Activated naive CD4-positive, alpha-beta T cell treated with anti-CD3 and anti-CD28 coated beads, Interleukin-2, amount 10 ng/mL, durations not matched to agents 7 days and 5 days (primary cell): ENCODE results near the gene GRHL1.
A peak's percentile ranks its signal among the peaks of the same experiment; 100 is the strongest.
"Not testable (repeated sequence)": the region's sequence is repeated elsewhere in the genome, so short reads cannot be mapped to it uniquely, and the experiment has no call there.

Source experiments
- CTCF ChIA-PET: fragments of 350-600 bp; sonication (Branson Sonifier 250); formaldehyde crosslinking; loops from one replicate; lab custom pipeline; 2021; ENCODE audit warnings: antibody characterized with exemption; lab: Charles Lee
- DNase-seq: peaks from one replicate; pipeline ENCODE4 v3.0.0-alpha.2; 2020
- H3K27ac Mint-ChIP-seq: one replicate; pipeline ENCODE4 v1.8.0; 2021; ENCODE audit warnings: mild to moderate bottlenecking, moderate library complexity, mixed read lengths
- H3K27me3 Mint-ChIP-seq: one replicate; pipeline ENCODE4 v1.8.0; 2021; ENCODE audit warnings: mild to moderate bottlenecking, mixed read lengths
- H3K36me3 Mint-ChIP-seq: one replicate; pipeline ENCODE4 v1.8.0; 2021; ENCODE audit warnings: mixed read lengths
- H3K4me1 Mint-ChIP-seq: one replicate; pipeline ENCODE4 v1.8.0; 2021; ENCODE audit warnings: mixed read lengths
- H3K4me3 Mint-ChIP-seq: one replicate; pipeline ENCODE4 v1.8.0; 2021; ENCODE audit warnings: mild to moderate bottlenecking, moderate library complexity, mixed read lengths
- H3K9me3 Mint-ChIP-seq: one replicate; pipeline ENCODE4 v1.8.0; 2021; ENCODE audit warnings: mixed read lengths

The GRHL1 gene, protein sequence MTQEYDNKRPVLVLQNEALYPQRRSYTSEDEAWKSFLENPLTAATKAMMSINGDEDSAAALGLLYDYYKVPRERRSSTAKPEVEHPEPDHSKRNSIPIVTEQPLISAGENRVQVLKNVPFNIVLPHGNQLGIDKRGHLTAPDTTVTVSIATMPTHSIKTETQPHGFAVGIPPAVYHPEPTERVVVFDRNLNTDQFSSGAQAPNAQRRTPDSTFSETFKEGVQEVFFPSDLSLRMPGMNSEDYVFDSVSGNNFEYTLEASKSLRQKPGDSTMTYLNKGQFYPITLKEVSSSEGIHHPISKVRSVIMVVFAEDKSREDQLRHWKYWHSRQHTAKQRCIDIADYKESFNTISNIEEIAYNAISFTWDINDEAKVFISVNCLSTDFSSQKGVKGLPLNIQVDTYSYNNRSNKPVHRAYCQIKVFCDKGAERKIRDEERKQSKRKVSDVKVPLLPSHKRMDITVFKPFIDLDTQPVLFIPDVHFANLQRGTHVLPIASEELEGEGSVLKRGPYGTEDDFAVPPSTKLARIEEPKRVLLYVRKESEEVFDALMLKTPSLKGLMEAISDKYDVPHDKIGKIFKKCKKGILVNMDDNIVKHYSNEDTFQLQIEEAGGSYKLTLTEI

DNA sequence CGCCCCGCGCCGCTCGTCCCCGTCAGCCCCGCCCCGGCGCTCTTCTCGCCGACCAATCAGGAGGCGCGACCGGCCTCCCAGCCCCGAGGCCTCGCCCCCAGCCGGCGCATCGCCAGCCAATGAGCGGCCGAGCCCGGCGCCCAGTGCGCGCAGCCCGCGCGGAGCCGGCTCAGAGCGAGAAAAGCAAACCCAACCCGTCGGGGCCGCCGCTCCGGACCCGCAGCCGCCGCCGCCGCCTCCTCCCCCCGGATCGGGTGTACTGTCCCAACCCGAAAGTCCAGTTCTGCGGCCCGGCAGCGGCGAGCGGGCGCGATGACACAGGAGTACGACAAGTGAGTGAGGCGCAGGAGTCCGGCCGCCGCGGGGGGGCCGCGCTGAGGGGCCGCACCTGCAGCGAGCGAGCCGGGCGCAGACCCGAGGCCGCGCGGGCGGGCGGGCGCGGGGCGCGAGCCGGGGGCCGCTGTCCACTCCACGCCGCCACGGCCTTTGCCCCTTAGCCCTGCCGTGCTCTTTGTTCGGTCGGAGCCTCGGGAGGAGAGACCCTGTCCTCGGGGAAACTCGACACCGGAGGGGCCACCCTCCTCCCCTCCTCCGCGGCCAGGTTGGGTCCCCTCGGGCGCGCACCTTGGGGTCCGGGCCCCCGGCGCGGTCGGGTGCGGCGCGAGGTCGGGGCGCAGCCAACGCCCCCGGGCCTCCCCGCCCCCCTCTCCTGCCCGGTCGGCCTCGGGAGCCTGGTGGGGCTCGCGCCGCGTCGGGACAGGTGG lies at the start of gene GRHL1:
Gene GRHL1, plus strand, starts transcription at position 172 of the 764 bp plus-strand sequence. Its CDS starts 141 bp downstream, at position 313.
- Mint-ChIP-seq H3K27me3 (peaks cover 84% of the 10 kb centered on the region), H3K4me3 (peak within 1 kb of the TSS; percentile 83), H3K27ac (peak within 1 kb of the TSS; percentile 4), H3K9me3 (no peaks in the 10 kb centered on the region), H3K36me3 (no peaks in the 10 kb centered on the region), H3K4me1 (peaks cover 9% of the 10 kb centered on the region)
- DNase-seq = peak; percentile 93
- CTCF ChIA-PET = interaction anchor here (1.0 kb wide), 1 partner anchor 100 kb away, joined by 3 read pairs; no protein-coding TSS in a partner anchor

DNA sequence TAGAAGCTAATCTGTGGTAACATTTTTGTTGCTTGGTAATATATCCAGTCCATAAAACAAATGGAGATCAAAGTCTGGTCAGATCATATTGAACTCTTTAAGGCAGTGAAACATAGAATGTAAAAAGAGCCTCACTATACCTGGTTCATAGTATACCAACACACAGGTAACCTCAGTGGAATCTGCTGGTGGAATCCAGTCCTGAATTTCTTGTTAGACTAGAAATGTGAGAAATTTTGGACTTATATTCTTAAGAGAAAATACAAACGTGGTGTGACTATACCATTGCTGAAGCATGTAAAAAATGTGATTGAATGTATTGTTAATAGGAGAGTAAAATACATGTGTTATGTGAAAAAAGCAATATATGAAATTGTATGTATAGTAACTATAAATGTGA lies 46.1 kb upstream of the GRHL1 start:
- H3K36me3 Mint-ChIP-seq = peaks cover 6% of the 10 kb centered on the region
- no peak overlapping the region for H3K4me3 Mint-ChIP-seq
- H3K4me1 Mint-ChIP-seq = no peaks in the 10 kb centered on the region
- CTCF ChIA-PET = no interaction called here
- no peaks in the 10 kb centered on the region for H3K27me3 Mint-ChIP-seq
- no peaks in the 10 kb centered on the region for H3K9me3 Mint-ChIP-seq
- no peak overlapping the region for H3K27ac Mint-ChIP-seq
- no peak for DNase-seq

DNA sequence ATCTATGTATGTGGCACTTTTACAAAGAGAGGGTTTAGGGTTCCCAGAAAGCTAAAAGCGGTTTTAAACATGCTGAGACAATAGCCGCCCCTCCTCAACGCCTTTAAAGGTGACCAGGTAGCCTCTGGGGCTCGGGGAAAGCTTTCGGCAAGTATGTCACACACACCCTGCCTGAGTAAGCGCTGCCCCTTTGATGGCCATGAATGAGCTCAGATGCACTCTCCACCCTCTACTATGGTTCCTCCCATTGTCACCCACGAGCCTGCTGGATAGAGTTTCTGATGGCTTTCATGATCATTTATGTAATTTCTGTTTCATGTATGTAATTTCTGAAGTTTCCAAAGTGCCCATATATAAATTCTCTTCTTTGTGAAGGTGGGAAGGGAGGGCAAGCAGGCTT lies 44.1 kb upstream of the GRHL1 start:
- DNase-seq = no peak
- H3K27ac Mint-ChIP-seq = no peak overlapping the region
- no peak overlapping the region for H3K4me3 Mint-ChIP-seq
- CTCF ChIA-PET = interaction anchor here (0.9 to 1.4 kb wide), 2 partner anchors 26 to 93 kb away, joined by 3 read pairs; no protein-coding TSS in a partner anchor
- no peaks in the 10 kb centered on the region for H3K4me1 Mint-ChIP-seq
- peaks cover 15% of the 10 kb centered on the region for H3K36me3 Mint-ChIP-seq
- no peaks in the 10 kb centered on the region for H3K9me3 Mint-ChIP-seq
- H3K27me3 Mint-ChIP-seq = no peaks in the 10 kb centered on the region

DNA sequence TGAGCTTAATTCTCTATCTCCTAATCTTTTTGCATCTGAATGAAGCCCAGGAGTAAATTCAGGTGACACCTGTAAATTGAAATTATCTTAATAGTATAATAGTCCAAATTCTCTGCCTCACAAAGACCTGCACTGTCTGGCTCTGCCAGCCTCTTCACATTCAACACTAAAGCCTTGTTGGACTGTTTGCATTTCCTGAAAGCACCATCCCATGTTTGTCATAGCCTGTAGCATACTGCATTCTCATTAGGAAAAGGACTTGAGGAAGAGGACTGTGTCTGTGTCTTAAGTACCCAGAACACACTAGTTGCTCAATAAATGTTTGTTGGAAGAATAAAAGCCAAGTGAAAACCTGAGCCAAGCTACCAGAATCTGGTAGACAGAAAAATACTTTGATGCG lies 42.9 kb upstream of the GRHL1 start:
- no peak overlapping the region for H3K4me3 Mint-ChIP-seq
- H3K27ac Mint-ChIP-seq = no peak overlapping the region
- H3K27me3 Mint-ChIP-seq = no peaks in the 10 kb centered on the region
- no peaks in the 10 kb centered on the region for H3K4me1 Mint-ChIP-seq
- H3K36me3 Mint-ChIP-seq = peaks cover 19% of the 10 kb centered on the region
- CTCF ChIA-PET = interaction anchor here (1.4 kb wide), 1 partner anchor 25 kb away, joined by 3 read pairs; no protein-coding TSS in a partner anchor
- no peak for DNase-seq
- no peaks in the 10 kb centered on the region for H3K9me3 Mint-ChIP-seq

DNA sequence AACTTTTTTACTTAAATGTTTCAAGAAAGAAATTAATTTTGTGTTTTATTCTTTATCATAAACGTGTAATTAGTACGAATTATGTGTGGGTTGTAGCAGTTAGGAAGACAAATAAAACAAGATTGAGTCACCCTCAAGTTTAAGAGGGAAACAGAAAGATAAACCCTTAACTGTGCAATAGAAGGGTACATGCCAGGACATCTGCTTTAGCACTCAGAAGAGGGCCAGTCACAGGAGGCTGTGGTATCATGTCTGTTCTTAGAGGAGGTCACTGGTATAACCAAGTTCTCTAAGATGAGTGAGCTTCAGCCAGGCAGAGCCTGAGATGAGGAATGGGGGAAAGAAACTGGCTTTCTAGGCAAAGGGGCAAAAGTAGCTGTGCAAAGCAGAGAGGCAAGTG lies 42.4 kb upstream of the GRHL1 start:
- DNase-seq = no peak
- CTCF ChIA-PET = interaction anchor here (1.7 kb wide), 1 partner anchor 95 kb away, joined by 4 read pairs; no protein-coding TSS in a partner anchor
- H3K27me3 Mint-ChIP-seq = no peaks in the 10 kb centered on the region
- peaks cover under 1% of the 10 kb centered on the region for H3K4me1 Mint-ChIP-seq
- no peak overlapping the region for H3K4me3 Mint-ChIP-seq
- no peak overlapping the region for H3K27ac Mint-ChIP-seq
- peaks cover 22% of the 10 kb centered on the region for H3K36me3 Mint-ChIP-seq
- no peaks in the 10 kb centered on the region for H3K9me3 Mint-ChIP-seq

DNA sequence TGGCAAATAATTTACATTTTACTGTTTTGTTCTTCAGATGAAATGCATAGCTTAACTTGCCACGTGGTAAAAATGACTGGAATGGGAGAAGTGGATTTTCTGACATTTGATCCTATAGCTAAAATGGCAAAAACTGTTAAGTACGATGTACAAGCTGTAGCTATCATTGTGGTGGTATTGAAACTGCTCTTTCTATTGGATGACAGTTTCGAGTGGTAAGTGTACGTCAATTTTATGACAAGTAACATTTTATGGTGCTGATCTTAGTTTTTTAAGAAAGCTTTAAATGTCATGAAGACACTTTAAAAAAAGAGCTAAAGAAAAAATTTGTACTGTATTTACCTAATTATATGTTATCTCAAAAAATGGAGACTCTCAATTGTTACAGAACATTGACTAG lies 40.8 kb upstream of the GRHL1 start:
- Mint-ChIP-seq H3K27me3 (no peaks in the 10 kb centered on the region), H3K9me3 (no peaks in the 10 kb centered on the region), H3K4me3 (no peak overlapping the region), H3K36me3 (peaks cover 34% of the 10 kb centered on the region), H3K27ac (no peak overlapping the region), H3K4me1 (peaks cover 6% of the 10 kb centered on the region)
- no peak for DNase-seq
- CTCF ChIA-PET = interaction anchor here (1.7 kb wide), 1 partner anchor 97 kb away, joined by 4 read pairs; no protein-coding TSS in a partner anchor

DNA sequence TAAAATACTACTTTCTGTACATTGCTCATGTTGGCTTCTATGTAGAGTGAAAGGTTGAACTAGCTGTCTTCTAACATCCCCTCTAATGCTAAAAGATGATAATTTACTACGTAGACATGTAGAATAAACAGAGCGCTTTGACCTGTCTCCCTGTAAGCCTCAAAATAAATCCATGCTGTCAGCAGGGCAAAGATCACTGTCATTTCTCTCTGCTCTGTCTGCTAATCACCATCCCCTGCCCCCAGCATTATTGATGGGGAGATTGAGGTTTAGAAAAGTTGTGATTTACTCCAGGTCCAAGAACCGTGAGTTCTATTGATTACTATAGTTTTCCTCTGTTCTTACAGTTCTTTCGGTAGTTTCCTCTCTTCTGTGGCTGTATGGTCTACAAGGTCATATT lies 39.0 kb upstream of the GRHL1 start:
- Mint-ChIP-seq H3K27me3 (no peaks in the 10 kb centered on the region), H3K27ac (no peak overlapping the region), H3K9me3 (no peaks in the 10 kb centered on the region), H3K36me3 (peaks cover 38% of the 10 kb centered on the region), H3K4me1 (peaks cover 6% of the 10 kb centered on the region), H3K4me3 (no peak overlapping the region)
- CTCF ChIA-PET = no interaction called here
- no peak for DNase-seq

DNA sequence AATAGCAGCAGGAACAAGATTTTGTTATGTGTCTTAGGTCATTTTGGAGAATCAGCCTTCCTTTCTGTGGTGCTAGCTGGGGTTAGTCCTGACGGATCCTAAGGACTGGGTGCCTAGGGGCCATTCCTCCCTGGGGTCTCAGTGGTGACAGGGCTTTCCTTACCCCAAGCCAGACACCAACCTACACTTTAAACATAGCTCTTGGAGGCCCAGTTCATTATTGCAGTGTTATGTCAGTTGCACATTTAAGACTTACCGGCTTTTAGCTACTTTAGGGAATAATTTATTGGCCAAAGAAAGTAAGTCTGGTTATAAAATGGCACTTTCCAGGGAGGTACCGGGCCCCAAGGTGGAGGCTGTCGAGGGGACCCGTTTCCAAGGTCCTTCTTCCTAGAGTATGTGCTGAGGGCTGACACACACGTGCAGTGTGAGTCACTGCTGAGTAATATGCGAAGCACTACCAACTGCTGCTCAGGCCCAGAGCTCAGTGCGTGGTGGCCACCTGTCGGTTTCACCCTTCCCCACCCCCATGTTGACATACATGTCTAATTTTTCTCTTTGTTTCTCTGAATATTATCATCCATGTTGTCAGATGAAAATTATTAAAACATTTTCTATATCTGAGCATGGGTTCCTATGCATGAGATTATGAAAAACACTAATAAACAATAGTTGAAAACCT lies 37.0 kb upstream of the GRHL1 start:
- CTCF ChIA-PET = interaction anchor here (0.7 to 2.2 kb wide), 5 partner anchors 72 to 114 kb away, joined by 3 to 9 read pairs (median 3); partner anchors contain the start of gene TAF1B

DNA sequence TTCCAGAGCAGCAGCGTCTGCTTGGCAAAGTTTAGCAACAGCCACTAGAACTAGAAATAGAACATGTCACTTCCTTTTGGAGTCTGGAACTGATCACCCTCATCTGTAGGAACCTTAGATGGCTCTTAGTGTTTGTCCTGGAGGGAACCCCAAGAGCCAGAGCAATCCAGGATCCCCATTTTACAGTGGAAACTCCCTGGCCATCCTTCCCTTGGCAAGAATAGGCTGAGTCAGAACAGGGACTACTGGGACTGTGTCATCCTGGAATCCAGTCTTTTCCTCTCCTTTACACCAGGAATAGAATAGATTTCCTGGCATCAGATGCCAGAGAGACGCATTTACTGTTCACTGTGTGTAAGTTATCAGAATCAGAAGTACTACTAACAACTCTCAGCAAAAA lies 33.2 kb upstream of the GRHL1 start:
- Mint-ChIP-seq H3K9me3 (no peaks in the 10 kb centered on the region), H3K4me1 (peaks cover 6% of the 10 kb centered on the region), H3K36me3 (peaks cover 42% of the 10 kb centered on the region), H3K27me3 (no peaks in the 10 kb centered on the region), H3K4me3 (no peak overlapping the region), H3K27ac (peak overlapping the region; percentile 11)
- DNase-seq = no peak
- CTCF ChIA-PET = no interaction called here

More for the DNA sequence above, 37.0 kb upstream of the GRHL1 start:
- no peak overlapping the region for H3K27ac Mint-ChIP-seq
- no peaks in the 10 kb centered on the region for H3K27me3 Mint-ChIP-seq
- H3K4me3 Mint-ChIP-seq = no peak overlapping the region
- peaks cover 6% of the 10 kb centered on the region for H3K4me1 Mint-ChIP-seq
- H3K9me3 Mint-ChIP-seq = no peaks in the 10 kb centered on the region
- peak; percentile 24 for DNase-seq
- peaks cover 37% of the 10 kb centered on the region for H3K36me3 Mint-ChIP-seq

DNA sequence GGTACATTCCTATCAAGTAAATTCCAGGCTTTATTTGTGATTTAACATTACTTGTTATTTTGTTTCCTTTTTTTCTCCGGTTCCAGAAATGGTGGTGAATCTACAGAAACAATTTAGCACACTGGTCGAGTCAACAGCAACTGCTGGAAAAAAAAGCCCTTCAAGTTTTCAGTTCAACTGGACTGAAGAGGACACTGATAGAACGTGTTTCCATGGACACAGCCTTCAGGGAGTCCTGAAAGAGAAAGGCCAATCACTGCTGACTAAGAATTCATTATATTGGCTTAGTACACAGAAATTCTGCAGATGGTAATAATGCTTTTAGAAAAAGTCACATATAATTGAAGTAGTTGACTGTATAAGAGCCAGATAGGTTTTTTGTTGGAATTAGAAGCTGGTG lies 32.0 kb upstream of the GRHL1 start:
- no peak for DNase-seq
- no peaks in the 10 kb centered on the region for H3K9me3 Mint-ChIP-seq
- H3K36me3 Mint-ChIP-seq = peaks cover 36% of the 10 kb centered on the region
- peaks cover 2% of the 10 kb centered on the region for H3K4me1 Mint-ChIP-seq
- CTCF ChIA-PET = no interaction called here
- H3K27ac Mint-ChIP-seq = no peak overlapping the region
- no peaks in the 10 kb centered on the region for H3K27me3 Mint-ChIP-seq
- H3K4me3 Mint-ChIP-seq = no peak overlapping the region

DNA sequence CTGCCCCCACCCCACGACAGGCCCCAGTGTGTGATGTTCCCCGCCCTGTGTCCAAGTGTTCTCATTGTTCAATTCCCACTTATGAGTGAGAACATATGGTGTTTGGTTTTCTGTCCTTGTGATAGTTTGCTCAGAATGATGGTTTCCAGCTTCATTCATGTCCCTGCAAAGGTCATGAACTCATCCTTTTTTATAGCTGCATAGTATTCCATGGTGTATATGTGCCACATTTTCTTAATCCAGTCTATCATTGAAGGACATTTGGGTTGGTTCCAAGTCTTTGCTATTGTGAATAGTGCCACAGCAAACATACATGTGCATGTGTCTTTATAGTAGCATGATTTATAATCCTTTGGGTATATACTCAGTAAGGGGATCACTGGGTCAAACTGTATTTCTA lies 24.5 kb upstream of the GRHL1 start:
- CTCF ChIA-PET = not testable (repeated sequence)
- peaks cover 69% of the 10 kb centered on the region for H3K36me3 Mint-ChIP-seq

DNA sequence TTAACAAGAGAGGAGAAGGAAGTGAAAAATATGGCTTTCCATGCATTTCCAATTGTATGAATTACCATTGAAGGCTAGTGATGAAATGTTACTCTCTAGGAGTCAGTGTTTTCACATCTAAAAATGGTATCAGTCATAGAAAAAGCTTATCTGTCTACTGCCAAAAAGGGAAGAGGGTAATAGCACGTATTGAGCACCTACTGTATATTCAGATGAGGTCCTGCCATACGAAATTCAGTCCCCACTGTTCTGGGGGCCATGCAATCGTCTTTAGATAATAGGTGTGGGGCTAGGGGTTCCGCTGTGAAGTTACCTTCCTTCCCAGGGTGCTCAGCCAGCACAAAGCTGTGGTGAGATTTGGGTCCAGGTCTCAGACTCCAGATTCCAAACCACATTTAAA lies 14.2 kb upstream of the GRHL1 start:
- DNase-seq = no peak
- no peak overlapping the region for H3K4me3 Mint-ChIP-seq
- no peaks in the 10 kb centered on the region for H3K9me3 Mint-ChIP-seq
- H3K4me1 Mint-ChIP-seq = no peaks in the 10 kb centered on the region
- peaks cover 17% of the 10 kb centered on the region for H3K36me3 Mint-ChIP-seq
- CTCF ChIA-PET = interaction anchor here (0.6 kb wide), 1 partner anchor 11 kb away, joined by 5 read pairs; no protein-coding TSS in a partner anchor
- H3K27me3 Mint-ChIP-seq = peaks cover 15% of the 10 kb centered on the region
- no peak overlapping the region for H3K27ac Mint-ChIP-seq

More for the DNA sequence above, 24.5 kb upstream of the GRHL1 start:
- H3K4me1 Mint-ChIP-seq, H3K4me3 Mint-ChIP-seq, H3K27ac Mint-ChIP-seq, H3K9me3 Mint-ChIP-seq, DNase-seq, H3K27me3 Mint-ChIP-seq: not testable (repeated sequence)

DNA sequence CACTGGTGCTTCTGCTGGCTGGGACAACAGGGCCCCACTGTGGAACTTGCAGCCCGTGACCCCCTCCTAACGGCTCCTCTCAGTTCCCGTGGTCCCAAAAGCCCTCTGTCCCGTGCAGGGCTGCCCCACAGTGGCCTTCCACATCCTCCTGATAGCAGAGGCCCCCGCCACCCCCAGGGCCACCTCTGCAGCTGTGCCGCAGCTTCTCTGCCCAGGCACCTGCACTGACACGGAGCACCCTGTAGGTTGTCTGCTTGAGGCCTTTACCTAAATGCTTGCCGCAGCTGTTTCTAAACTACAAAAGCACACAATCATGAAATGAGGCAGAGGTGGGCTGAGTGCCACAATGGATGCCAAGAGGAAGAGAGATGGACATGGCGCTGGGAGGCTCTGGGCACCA lies 13.5 kb upstream of the GRHL1 start:
- Mint-ChIP-seq H3K27me3 (peaks cover 18% of the 10 kb centered on the region), H3K27ac (no peak overlapping the region), H3K36me3 (peaks cover 13% of the 10 kb centered on the region), H3K9me3 (no peaks in the 10 kb centered on the region), H3K4me1 (no peaks in the 10 kb centered on the region), H3K4me3 (no peak overlapping the region)
- no peak for DNase-seq
- CTCF ChIA-PET = interaction anchor here (0.6 kb wide), 1 partner anchor 10 kb away, joined by 5 read pairs; no protein-coding TSS in a partner anchor
